ENCODE data around the gene TUBGCP2. TPM values are rescaled to one million over a fixed set of nuclear protein-coding genes. Genes with fewer than 3 reads are reported as not detected.

TUBGCP2 gene
- total and polyA plus RNA-seq, 9 donors = 31.2 to 70.5 (median 56.0) TPM

GRCh38 chr10:133245439-133246235 is 63.0 kb downstream of the TUBGCP2 start:
- H3K4me3 ChIP-seq = no peak overlapping the region
- H3K27ac ChIP-seq = peak overlapping the region in 1 of 2 donors; percentile 97
- no peaks in the 10 kb centered on the region for H3K9me3 ChIP-seq
- WGBS, 3 donors = 51 to 64% (median 52%) methylated on average over 31 to 33 of the region's 33 CpGs
- DNase-seq = peak; percentile 63 to 77 (median 70)
- TF ChIP-seq EP300 (IDR thresholded peaks at IDR 0.05) (no peak), POLR2A (IDR thresholded peaks at IDR 0.05) (no peak), CTCF (IDR thresholded peaks at IDR 0.05) (no peak)
- no peaks in the 10 kb centered on the region for H3K27me3 ChIP-seq
- no peaks in the 10 kb centered on the region for H3K36me3 ChIP-seq
- intact Hi-C loops (cut with DNase I) = no loop called here
- H3K4me1 ChIP-seq (ENCODE audit: insufficient read depth) = peaks cover 25% of the 10 kb centered on the region

GRCh38 chr10:133243593-133243992 is 65.1 kb downstream of the TUBGCP2 start:
- Histone ChIP-seq H3K27me3 (no peaks in the 10 kb centered on the region), H3K4me3 (no peak overlapping the region), H3K9me3 (no peaks in the 10 kb centered on the region), H3K4me1 (ENCODE audit: insufficient read depth) (peaks cover 10% of the 10 kb centered on the region), H3K27ac (no peak overlapping the region), H3K36me3 (no peaks in the 10 kb centered on the region)
- 64 to 70% (median 66%) methylated on average over 14 of the region's 14 CpGs for WGBS, 3 donors
- intact Hi-C loops (cut with DNase I) = no loop called here
- no peak for DNase-seq
- TF ChIP-seq CTCF (IDR thresholded peaks at IDR 0.05) = no peak
- no peak for TF ChIP-seq POLR2A (IDR thresholded peaks at IDR 0.05)
- TF ChIP-seq EP300 (IDR thresholded peaks at IDR 0.05) = no peak

- Histone ChIP-seq H3K4me3 (no peak overlapping the region), H3K9me3 (no peaks in the 10 kb centered on the region), H3K27me3 (no peaks in the 10 kb centered on the region), H3K27ac (no peak overlapping the region), H3K4me1 (ENCODE audit: insufficient read depth) (peaks cover 4% of the 10 kb centered on the region), H3K36me3 (no peaks in the 10 kb centered on the region)
- TF ChIP-seq EP300 (IDR thresholded peaks at IDR 0.05) (no peak), POLR2A (IDR thresholded peaks at IDR 0.05) (no peak), CTCF (IDR thresholded peaks at IDR 0.05) (no peak)
- WGBS, 3 donors = 54 to 64% (median 54%) methylated on average over 27 of the region's 27 CpGs
- intact Hi-C loops (cut with DNase I) = no loop called here
- no peak for DNase-seq
Observed at GRCh38 chr10:133242611-133243356, 65.9 kb downstream of the TUBGCP2 start.

GRCh38 chr10:133241501-133242205 is 67.0 kb downstream of the TUBGCP2 start:
- Histone ChIP-seq H3K4me3 (no peak overlapping the region), H3K27ac (no peak overlapping the region), H3K36me3 (no peaks in the 10 kb centered on the region), H3K27me3 (peaks cover 5% of the 10 kb centered on the region), H3K4me1 (ENCODE audit: insufficient read depth) (peaks cover 4% of the 10 kb centered on the region), H3K9me3 (no peaks in the 10 kb centered on the region)
- TF ChIP-seq POLR2A (IDR thresholded peaks at IDR 0.05) = no peak
- TF ChIP-seq CTCF (IDR thresholded peaks at IDR 0.05) = no peak
- intact Hi-C loops (cut with DNase I) = no loop called here
- WGBS, 3 donors = 83 to 88% (median 85%) methylated on average over 25 of the region's 25 CpGs
- no peak for DNase-seq

Data from ovary (tissue), 9 donors.